NCI-H82 treated with DMSO at 0.1 percent for 48 hours (cell line): ENCODE results near the gene RPGR.

Experiments used
- DNase-seq: peaks from one replicate; lab custom pipeline; 2025; ENCODE audit not compliant: unreplicated experiment; lab: John Stamatoyannopoulos, UW

RPGR gene, protein sequence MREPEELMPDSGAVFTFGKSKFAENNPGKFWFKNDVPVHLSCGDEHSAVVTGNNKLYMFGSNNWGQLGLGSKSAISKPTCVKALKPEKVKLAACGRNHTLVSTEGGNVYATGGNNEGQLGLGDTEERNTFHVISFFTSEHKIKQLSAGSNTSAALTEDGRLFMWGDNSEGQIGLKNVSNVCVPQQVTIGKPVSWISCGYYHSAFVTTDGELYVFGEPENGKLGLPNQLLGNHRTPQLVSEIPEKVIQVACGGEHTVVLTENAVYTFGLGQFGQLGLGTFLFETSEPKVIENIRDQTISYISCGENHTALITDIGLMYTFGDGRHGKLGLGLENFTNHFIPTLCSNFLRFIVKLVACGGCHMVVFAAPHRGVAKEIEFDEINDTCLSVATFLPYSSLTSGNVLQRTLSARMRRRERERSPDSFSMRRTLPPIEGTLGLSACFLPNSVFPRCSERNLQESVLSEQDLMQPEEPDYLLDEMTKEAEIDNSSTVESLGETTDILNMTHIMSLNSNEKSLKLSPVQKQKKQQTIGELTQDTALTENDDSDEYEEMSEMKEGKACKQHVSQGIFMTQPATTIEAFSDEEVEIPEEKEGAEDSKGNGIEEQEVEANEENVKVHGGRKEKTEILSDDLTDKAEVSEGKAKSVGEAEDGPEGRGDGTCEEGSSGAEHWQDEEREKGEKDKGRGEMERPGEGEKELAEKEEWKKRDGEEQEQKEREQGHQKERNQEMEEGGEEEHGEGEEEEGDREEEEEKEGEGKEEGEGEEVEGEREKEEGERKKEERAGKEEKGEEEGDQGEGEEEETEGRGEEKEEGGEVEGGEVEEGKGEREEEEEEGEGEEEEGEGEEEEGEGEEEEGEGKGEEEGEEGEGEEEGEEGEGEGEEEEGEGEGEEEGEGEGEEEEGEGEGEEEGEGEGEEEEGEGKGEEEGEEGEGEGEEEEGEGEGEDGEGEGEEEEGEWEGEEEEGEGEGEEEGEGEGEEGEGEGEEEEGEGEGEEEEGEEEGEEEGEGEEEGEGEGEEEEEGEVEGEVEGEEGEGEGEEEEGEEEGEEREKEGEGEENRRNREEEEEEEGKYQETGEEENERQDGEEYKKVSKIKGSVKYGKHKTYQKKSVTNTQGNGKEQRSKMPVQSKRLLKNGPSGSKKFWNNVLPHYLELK

GRCh38 chrX:38327007-38327774, at the start of gene RPGR:
Gene RPGR (minus strand): TSS chrX:38327509. CDS start chrX:38327367, 142 bp downstream.
- DNase-seq: peak; percentile 78

- DNase-seq: no peak
Measured at GRCh38 chrX:38376747-38377146, 49.4 kb upstream of the RPGR start.

DNA sequence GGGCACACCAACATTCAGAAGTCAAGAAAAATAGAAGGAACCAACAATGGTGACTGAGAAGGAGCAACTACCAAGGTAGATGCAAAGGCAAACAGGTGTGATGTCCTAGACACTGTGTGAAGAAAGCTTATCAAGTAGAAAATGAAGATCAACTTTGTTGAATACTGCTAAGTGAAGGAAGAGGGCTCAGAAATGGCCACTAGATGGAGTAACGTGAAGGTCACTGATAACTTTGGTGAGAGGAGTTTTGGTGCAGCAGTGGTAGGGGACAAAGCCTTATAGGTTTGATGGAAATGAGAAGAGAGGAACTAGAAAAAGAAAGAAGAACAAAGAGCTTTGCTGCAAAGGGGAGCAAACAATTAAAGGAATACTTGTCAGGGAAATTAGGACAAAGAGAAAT, 48.6 kb upstream of the RPGR start:
- peak; percentile 64 for DNase-seq

DNA sequence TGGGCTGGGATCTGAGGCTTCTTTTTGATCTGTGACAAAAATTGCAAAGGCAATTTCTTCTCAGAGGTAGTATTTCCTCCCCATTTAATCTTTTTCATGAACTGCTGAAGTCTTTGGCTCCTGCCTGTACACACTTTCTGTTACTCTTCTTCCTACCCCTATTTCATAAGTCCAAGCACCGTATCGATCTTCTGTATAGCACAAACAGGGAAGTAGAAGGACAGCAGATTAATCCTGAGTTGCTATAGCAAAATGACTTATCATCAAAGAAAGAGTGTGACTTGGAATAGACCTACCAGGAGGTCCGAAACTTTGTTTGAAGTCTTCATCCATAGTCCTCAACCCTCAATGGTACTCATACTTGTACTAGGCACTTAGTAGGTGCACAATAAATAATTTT, 47.1 kb upstream of the RPGR start:
- DNase-seq: no peak

GRCh38 chrX:38371641-38372040, 44.3 kb upstream of the RPGR start:
- no peak for DNase-seq

DNA sequence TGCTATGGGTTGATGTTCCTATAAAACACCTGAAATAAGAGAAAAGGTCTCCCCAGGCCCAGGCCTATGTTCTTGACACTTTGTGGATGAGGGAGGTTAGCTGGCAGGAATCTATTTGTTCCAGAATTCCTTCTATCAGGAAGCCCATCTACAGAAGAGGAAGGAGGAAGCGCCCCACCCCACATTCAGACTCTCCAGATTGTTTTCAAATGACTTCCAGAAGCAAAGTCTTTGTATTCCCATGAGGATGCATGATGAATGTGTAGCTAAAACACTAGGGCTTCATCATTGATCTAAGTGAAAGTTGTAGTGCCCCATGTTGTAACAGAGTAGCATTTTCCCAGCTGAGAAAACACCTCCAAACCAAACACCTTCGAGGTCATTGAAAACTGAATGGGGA, 41.5 kb upstream of the RPGR start:
- no peak for DNase-seq

DNA sequence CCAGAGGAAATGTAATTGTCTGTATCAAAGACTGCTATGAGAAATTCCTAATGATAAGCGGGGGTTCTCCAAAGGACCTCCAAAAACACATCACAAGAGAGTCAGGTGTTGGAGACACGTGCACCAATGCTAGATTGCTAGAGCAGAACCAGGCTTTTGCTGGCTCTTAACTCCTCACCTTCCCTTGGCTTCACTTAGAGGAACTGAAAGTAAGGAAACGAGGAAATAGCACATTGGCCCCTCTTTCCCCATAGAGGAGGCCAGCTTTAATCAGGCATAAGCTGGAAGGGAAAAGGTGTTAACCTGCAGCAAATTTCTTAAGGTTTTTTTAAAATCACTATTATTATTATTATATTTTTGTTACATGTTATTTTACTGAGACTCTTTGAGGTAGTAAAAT, 38.6 kb upstream of the RPGR start:
- DNase-seq: no peak

- no peak for DNase-seq
Measured at GRCh38 chrX:38363046-38363445, 35.7 kb upstream of the RPGR start.

- DNase-seq: no peak
Measured at GRCh38 chrX:38357747-38358673, 30.7 kb upstream of the RPGR start.

- no peak for DNase-seq
Measured at GRCh38 chrX:38356401-38356800, 29.1 kb upstream of the RPGR start.

- DNase-seq: no peak
Measured at GRCh38 chrX:38352362-38352761, 25.1 kb upstream of the RPGR start, which contains the start of gene OTC. Gene OTC (plus strand): TSS chrX:38352604. CDS start chrX:38352697, 93 bp downstream.

DNA sequence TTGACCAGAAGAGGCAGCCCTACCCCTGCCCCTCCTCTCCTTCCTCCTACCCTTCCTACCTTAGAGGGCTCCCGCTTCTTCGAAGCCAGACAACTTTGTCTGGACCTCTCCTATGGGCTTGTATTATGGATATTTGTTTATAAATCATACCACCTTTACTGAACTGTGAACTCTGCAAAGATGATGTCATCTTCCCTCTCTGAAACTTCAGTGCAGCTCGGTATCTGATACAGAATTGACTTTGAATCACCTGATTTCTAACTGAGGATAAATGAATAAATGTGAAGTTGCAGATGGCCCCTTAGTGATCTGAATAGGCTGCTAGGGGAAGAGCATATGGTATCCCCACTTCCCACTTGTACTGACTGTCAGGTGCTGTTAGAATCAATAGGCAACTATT, 24.0 kb upstream of the RPGR start:
- no peak for DNase-seq

- DNase-seq: no peak
Measured at GRCh38 chrX:38347136-38347535, 19.8 kb upstream of the RPGR start.

GRCh38 chrX:38346150-38346549, 18.8 kb upstream of the RPGR start:
- no peak for DNase-seq

DNA sequence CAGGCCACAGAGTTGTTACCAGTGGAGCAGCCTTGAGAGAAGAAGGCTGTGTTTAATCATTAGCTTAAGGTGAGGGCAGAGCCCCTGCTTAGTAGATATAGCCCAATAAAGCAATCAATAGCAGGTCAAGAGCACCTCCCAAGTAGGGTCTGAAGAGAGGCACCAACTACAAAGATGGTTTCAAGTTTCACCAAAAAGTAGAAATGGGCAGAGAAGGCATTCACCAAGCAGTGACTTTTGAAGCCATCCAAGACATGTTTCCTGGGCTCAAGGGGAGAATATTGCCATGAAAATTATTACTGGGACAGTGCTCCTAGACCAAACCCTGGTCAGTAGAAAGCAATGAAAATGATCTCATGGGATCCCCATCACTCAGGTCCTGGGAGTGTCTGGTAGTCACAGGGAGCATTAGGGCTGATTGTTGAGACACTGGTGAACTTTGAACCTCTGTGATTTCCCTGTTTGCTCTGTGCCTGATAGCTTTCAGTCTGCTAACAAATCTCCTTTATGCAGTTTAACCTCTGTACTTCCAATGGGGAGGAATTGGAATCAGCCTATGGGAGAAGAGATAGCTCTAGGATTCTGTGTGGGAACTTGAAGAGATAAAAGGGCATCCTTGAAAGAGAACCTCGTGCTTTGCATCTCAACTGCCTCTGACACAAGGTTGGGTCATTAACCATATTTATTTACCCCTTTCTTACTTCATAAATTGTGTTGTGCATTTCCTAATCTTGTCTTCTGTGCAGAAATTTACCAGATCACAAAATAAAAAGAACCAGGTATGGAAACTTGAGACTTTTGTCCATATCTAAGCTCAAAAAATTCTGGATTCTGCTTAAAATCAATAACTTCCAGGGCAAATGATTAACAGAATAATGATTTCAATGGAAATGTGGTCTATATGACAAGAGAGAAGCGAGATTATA, 15.8 kb upstream of the RPGR start:
- no peak for DNase-seq

GRCh38 chrX:38341442-38341841, 14.1 kb upstream of the RPGR start:
- no peak for DNase-seq

GRCh38 chrX:38336538-38337240, 9.4 kb upstream of the RPGR start:
- no peak for DNase-seq

GRCh38 chrX:38335382-38335781, 8.1 kb upstream of the RPGR start:
- DNase-seq: no peak
